ENCODE data around the gene PERM1. TPM values are rescaled to one million over a fixed set of nuclear protein-coding genes. Genes with fewer than 3 reads are reported as not detected.

Gene PERM1
- total and polyA plus RNA-seq, 2 of the 8 experiments (the other 6 are each of a cell fraction or from before 2014, with no cell fraction given), result not detected

DNA sequence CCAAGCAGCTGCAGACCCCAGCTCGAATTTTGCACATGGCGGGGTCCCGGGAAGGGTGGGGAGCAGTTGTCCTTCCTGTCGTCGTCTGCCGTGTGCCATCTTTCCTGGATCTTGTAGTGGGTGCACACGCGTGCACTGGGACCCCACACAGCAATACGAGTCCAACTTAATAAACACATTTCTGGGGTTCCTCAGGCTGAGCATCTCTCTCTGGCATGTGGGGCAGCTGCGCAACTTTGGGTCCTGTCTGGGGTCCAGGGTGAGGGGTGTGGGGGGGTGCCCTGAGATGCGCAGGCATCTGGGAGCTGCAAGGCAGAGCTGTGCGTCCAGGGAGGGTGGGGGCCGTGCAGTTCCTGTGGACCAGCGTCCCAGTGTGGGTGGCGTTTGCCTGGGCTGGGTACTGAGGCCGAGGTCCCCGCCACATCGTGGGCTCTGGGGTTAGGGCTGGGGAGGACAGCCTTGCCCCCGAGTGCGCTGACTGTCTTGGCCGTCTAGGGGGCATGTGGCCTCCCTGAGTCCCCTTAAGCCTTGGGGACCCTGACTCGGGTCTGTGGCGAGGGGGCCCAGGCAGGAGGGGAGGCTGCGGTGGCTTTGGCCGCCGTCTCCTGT is 16.3 kb downstream of the PERM1 start:
- Histone ChIP-seq H2BK15ac (ENCODE audit: low read length) (no peak overlapping the region), H3K79me1 (ENCODE audit: low read depth, low read length) (no peaks in the 10 kb centered on the region; the same call in 1 of the 2 replicates), H2AK5ac (ENCODE audit: low read depth, low read length) (no peak overlapping the region), H3K18ac (ENCODE audit: extremely low read depth, low read length) (no peak overlapping the region), H3K23ac (ENCODE audit: insufficient read length) (no peak overlapping the region), H3K4me3 (ENCODE audit: extremely low read depth in 1 of 4, insufficient read depth in 2 of 4, low read depth in 3 of 4, low read length in 4 of 4) (no peak overlapping the region), H3K4ac (replicated peaks; ENCODE audit: insufficient read length, low read depth, low read length) (no peak overlapping the region), H4K20me1 (replicated peaks in 1 of 2; ENCODE audit: control insufficient read depth in 1 of 2, insufficient read depth in 2 of 2, low read length in 2 of 2) (peaks cover 0 to 36% of the 10 kb centered on the region in 2 experiments), H3K4me2 (ENCODE audit: insufficient read depth in 1 of 2, low read depth in 2 of 2, low read length in 2 of 2) (peak overlapping the region; percentile 83 to 99; a peak in 1 of 4 replicates), H2BK5ac (ENCODE audit: low read depth, low read length) (no peak overlapping the region), H4K8ac (ENCODE audit: extremely low read depth, insufficient read depth, low read length) (no peak overlapping the region), H3K56ac (replicated peaks; ENCODE audit: insufficient read length, low read depth, low read length) (no peak overlapping the region), H3K9ac (replicated peaks in 1 of 4; ENCODE audit: extremely low read depth in 1 of 4, low read depth in 3 of 4, low read length in 3 of 4) (no peak overlapping the region), H3K23me2 (ENCODE audit: low read depth, low read length) (peaks cover 13% of the 10 kb centered on the region; the same call in 1 of the 2 replicates), H2BK120ac (replicated peaks; ENCODE audit: low read depth, low read length) (no peak overlapping the region), H2AFZ (ENCODE audit: low read length) (no peak overlapping the region), H2BK20ac (ENCODE audit: low read length) (no peak overlapping the region), H3K14ac (ENCODE audit: insufficient read length) (no peak overlapping the region), H4K91ac (replicated peaks; ENCODE audit: insufficient read length, low read length) (no peak overlapping the region), H3K36me3 (ENCODE audit: control insufficient read depth in 2 of 4, insufficient read depth in 4 of 4, low read length in 3 of 4) (peaks cover 0 to 19% (median 10%) of the 10 kb centered on the region in 4 experiments; a peak in 7 of 8 replicates), H2BK12ac (ENCODE audit: low read depth, low read length) (no peak overlapping the region), H3K27ac (ENCODE audit: low read depth, low read length) (no peak overlapping the region), H3K79me2 (ENCODE audit: control insufficient read depth in 1 of 2, insufficient read depth in 2 of 2, low read length in 2 of 2) (peaks cover 0 to 3% of the 10 kb centered on the region in 2 experiments; a peak in 1 of 4 replicates), H3K9me3 (ENCODE audit: insufficient read depth in 2 of 2, low read depth in 1 of 2, low read length in 1 of 2) (no peaks in the 10 kb centered on the region), H3K27me3 (replicated peaks in 1 of 4; ENCODE audit: control insufficient read depth in 3 of 4, extremely low read depth in 1 of 4, insufficient read depth in 3 of 4, low read length in 3 of 4) (peaks cover 11 to 61% (median 54%) of the 10 kb centered on the region in 4 experiments), H4K5ac (ENCODE audit: insufficient read length, low read depth, low read length) (no peak overlapping the region), H3K4me1 (replicated peaks in 1 of 4; ENCODE audit: control insufficient read depth in 3 of 4, insufficient read depth in 4 of 4, low read length in 3 of 4) (peaks cover 0 to 13% (median 9%) of the 10 kb centered on the region in 4 experiments; a peak in 5 of 7 replicates)
- WGBS, 2 experiments (ENCODE audit: extremely low coverage in 1 of 2, insufficient coverage in 1 of 2, insufficient read length in 1 of 2, insufficient replicate concordance in 2 of 2, low coverage in 1 of 2, low lambda C conversion rate in 2 of 2, missing lambda C conversion rate in 1 of 2), result 91% methylated on average over 23 of the region's 26 CpGs; no CpG with 5 or more reads in 1 of the 2 experiments
- CTCF ChIA-PET (ENCODE audit: partially characterized antibody), result interaction anchor here (2.8 kb wide), 1 partner anchor 18 kb away, joined by 9 read pairs; no protein-coding TSS in a partner anchor
- POLR2A ChIA-PET (ENCODE audit: partially characterized antibody), result interaction anchor here (0.7 kb wide), 1 partner anchor 23 kb away, joined by 5 read pairs; no protein-coding TSS in a partner anchor
- FAIRE-seq (no peak), DNase-seq (ENCODE audit: low read depth in 1 of 2, low spot score in 2 of 2) (no peak)
- TF ChIP-seq CHD2 (IDR thresholded peaks at IDR 0.05; ENCODE audit: low read length) (no peak), TEAD4 (IDR thresholded peaks at IDR 0.05; ENCODE audit: low read depth, low read length) (no peak), JUN (IDR thresholded peaks at IDR 0.05; ENCODE audit: low read depth, low read length) (no peak), RNF2 (IDR thresholded peaks at IDR 0.05; ENCODE audit: borderline replicate concordance, low read depth, low read length, missing control alignments, poor library complexity, severe bottlenecking) (no peak), RXRA (IDR thresholded peaks at IDR 0.05; ENCODE audit: insufficient read depth, low read depth, low read length) (no peak), SIRT6 (IDR thresholded peaks at IDR 0.05; ENCODE audit: low read length) (no peak), BRCA1 (IDR thresholded peaks at IDR 0.05; ENCODE audit: low read depth, low read length) (no peak), JUND (IDR thresholded peaks at IDR 0.05; ENCODE audit: low read length) (no peak), CBX8 (IDR thresholded peaks at IDR 0.05; ENCODE audit: borderline replicate concordance, low read depth, low read length) (no peak), SP1 (IDR thresholded peaks at IDR 0.05; ENCODE audit: low read depth, low read length) (no peak)
- TF ChIP-seq, protein P1, sequence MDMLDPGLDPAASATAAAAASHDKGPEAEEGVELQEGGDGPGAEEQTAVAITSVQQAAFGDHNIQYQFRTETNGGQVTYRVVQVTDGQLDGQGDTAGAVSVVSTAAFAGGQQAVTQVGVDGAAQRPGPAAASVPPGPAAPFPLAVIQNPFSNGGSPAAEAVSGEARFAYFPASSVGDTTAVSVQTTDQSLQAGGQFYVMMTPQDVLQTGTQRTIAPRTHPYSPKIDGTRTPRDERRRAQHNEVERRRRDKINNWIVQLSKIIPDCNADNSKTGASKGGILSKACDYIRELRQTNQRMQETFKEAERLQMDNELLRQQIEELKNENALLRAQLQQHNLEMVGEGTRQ (IDR thresholded peaks at IDR 0.05; ENCODE audit: low read length), result no peak
- TF ChIP-seq, protein P2, sequence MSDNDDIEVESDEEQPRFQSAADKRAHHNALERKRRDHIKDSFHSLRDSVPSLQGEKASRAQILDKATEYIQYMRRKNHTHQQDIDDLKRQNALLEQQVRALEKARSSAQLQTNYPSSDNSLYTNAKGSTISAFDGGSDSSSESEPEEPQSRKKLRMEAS (IDR thresholded peaks at IDR 0.05), result no peak
